K562 (cell line): ENCODE data around the gene CCDC87.

Experiments used
- CEBPG ChIP-seq, 3 experiments: fragments of 200-800 bp in 1 of 3; sonication (Bioruptor generic) in 1 of 3; sonication (generic) in 1 of 3; formaldehyde crosslinking in 1 of 3; IDR thresholded peaks in 2 of 3; conservative IDR thresholded peaks in 1 of 3; 2 replicates each; pipeline versions ENCODE4 v1.6.1 to v1.8.0; 2016 to 2022; ENCODE audit warnings: missing compliant biosample characterization in 2 of 3, missing genetic modification characterization in 2 of 3, mild to moderate bottlenecking in 1 of 3, missing genetic modification reagents in 1 of 3
- CHD4 ChIP-seq: fragments of 200-600 bp; sonication (generic); IDR thresholded peaks from 3 replicates; pipeline ENCODE4 v1.6.1; 2012; ENCODE audit warnings: low read depth, mild to moderate bottlenecking, mixed read lengths, low read length, inconsistent platforms; ENCODE audit not compliant: insufficient read depth, insufficient replicate concordance, poor library complexity, severe bottlenecking
- CTCF ChIP-seq, 3 experiments: IDR thresholded peaks in 2 of 3; conservative IDR thresholded peaks in 1 of 3; 2 replicates each; pipeline ENCODE4 v1.5.1; 2011 to 2012; ENCODE audit warnings: low read length in 3 of 3, mild to moderate bottlenecking in 3 of 3, control low read depth in 2 of 3, improper control_type of control experiment in 1 of 3, inconsistent platforms in 1 of 3, low read depth in 1 of 3, mixed read lengths in 1 of 3, moderate library complexity in 1 of 3; ENCODE audit not compliant: insufficient read depth in 2 of 3
- EP300 ChIP-seq: IDR thresholded peaks from 2 replicates; pipeline ENCODE4 v1.6.1; 2012; ENCODE audit warnings: low read length, improper control_type of control experiment
- KLF1 ChIP-seq: fragments of 450-650 bp; IDR thresholded peaks from 2 replicates; pipeline ENCODE4 v1.6.1; 2016; ENCODE audit warnings: missing genetic modification characterization, missing compliant biosample characterization
- NCOA1 ChIP-seq: fragments of 450-650 bp; IDR thresholded peaks from 2 replicates; pipeline ENCODE4 v1.6.1; 2016; ENCODE audit warnings: low read depth
- SIRT6 ChIP-seq: IDR thresholded peaks from one replicate; pipeline ENCODE4 v1.6.1; 2012; ENCODE audit warnings: low read depth, mild to moderate bottlenecking, control low read depth, inconsistent platforms, low read length, moderate library complexity
- TF ChIP-seq, protein P1 (sequence below): sonication (generic); formaldehyde crosslinking; IDR thresholded peaks from 2 replicates; pipeline ENCODE4 v1.8.1; 2023; ENCODE audit warnings: mild to moderate bottlenecking, missing genetic modification reagents

DNA sequence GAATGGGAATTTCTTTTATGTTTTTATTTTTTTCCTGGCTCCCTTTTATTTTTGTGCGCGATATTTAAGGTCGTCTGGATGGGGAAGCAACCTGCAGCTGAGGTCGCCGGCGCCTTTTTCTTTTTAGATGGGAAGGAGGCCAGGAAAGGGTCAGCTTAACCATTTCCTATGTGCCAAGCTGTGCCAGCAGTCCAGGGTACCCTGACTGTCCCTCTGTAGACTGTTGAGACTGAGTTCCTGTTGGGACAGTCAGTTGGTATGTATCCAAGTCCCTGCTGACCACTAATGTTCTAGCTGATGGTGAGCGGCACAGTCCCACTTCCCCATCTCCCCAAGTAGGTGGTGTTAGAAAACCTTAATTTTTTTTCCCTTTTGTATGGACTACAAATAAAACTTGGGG is 34.1 kb upstream of the CCDC87 start:
- TF ChIP-seq EP300 (no peak), KLF1 (no peak), NCOA1 (no peak), SIRT6 (no peak), CTCF (IDR thresholded peaks at IDR 0.05 in 2 of 3, conservative IDR thresholded peaks at IDR 0.05 in 1 of 3; ENCODE audit: insufficient read depth in 2 of 3, low read depth in 1 of 3, low read length in 3 of 3) (no peak), CEBPG (CRISPR knock-in tag; IDR thresholded peaks at IDR 0.05) (no peak), CEBPG (tag; conservative IDR thresholded peaks at IDR 0.05 in 1 of 2, IDR thresholded peaks at IDR 0.05 in 1 of 2) (no peak), CHD4 (no peak)
- TF ChIP-seq, protein P1, sequence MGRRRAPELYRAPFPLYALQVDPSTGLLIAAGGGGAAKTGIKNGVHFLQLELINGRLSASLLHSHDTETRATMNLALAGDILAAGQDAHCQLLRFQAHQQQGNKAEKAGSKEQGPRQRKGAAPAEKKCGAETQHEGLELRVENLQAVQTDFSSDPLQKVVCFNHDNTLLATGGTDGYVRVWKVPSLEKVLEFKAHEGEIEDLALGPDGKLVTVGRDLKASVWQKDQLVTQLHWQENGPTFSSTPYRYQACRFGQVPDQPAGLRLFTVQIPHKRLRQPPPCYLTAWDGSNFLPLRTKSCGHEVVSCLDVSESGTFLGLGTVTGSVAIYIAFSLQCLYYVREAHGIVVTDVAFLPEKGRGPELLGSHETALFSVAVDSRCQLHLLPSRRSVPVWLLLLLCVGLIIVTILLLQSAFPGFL (CRISPR knock-in tag): no peak
